WTC11 (cell line): Measurements from ENCODE around the gene C19orf53. TPM values are rescaled to one million over a fixed set of nuclear protein-coding genes. Genes with fewer than 3 reads are reported as not detected.
A peak's percentile ranks its signal among the peaks of the same experiment; 100 is the strongest.

Source experiments
- ATAC-seq: fragments of 200-7000 bp; cut with Tn5 transposase; 2 replicates; pipeline ENCODE4 v1.10.0; 2021; ENCODE audit warnings: mild to moderate bottlenecking, moderate library complexity
- CTCF ChIA-PET: fragments of 300-600 bp; sonication (Branson Sonifier 250); formaldehyde crosslinking; loops from one replicate; lab custom pipeline; 2021; ENCODE audit warnings: antibody characterized with exemption; lab: Charles Lee
- POLR2A ChIA-PET: fragments of 350-600 bp; sonication (Branson Sonifier 250); formaldehyde crosslinking; loops from one replicate; lab custom pipeline; 2021; ENCODE audit warnings: antibody characterized with exemption; lab: Charles Lee
- DNase-seq: peaks from one replicate; pipeline ENCODE4 v3.0.0; 2021; ENCODE audit warnings: low spot score
- H3K27ac Mint-ChIP-seq: 2 replicates; pipeline ENCODE4 v1.8.0; 2021; ENCODE audit warnings: mixed read lengths
- H3K27me3 Mint-ChIP-seq: 2 replicates; pipeline ENCODE4 v1.8.0; 2021; ENCODE audit warnings: low read depth, mild to moderate bottlenecking, moderate library complexity, mixed read lengths
- H3K36me3 Mint-ChIP-seq: 2 replicates; pipeline ENCODE4 v1.8.0; 2021; ENCODE audit warnings: mixed read lengths
- H3K4me1 Mint-ChIP-seq: 2 replicates; pipeline ENCODE4 v1.8.0; 2022; ENCODE audit warnings: mixed read lengths
- H3K4me3 Mint-ChIP-seq: 2 replicates; pipeline ENCODE4 v1.8.0; 2021; ENCODE audit warnings: mild to moderate bottlenecking, moderate library complexity, mixed read lengths
- H3K9me3 Mint-ChIP-seq: 2 replicates; pipeline ENCODE4 v1.8.0; 2021; ENCODE audit warnings: mixed read lengths
- CREB1 ChIP-seq: sonication (generic); formaldehyde crosslinking; IDR thresholded peaks from 2 replicates; pipeline ENCODE4 v1.8.0; 2023; ENCODE audit warnings: mild to moderate bottlenecking, missing genetic modification reagents
- CREM ChIP-seq: sonication (generic); formaldehyde crosslinking; IDR thresholded peaks from 2 replicates; pipeline ENCODE4 v1.8.1; 2022; ENCODE audit warnings: mild to moderate bottlenecking, missing genetic modification reagents, moderate library complexity
- EMX1 ChIP-seq: fragments of 250-450 bp; sonication (Bioruptor Pico); IDR thresholded peaks from 2 replicates; pipeline ENCODE4 v1.8.0; 2021; ENCODE audit warnings: mild to moderate bottlenecking
- ETV6 ChIP-seq: sonication (generic); formaldehyde crosslinking; IDR thresholded peaks from 2 replicates; pipeline ENCODE4 v1.8.1; 2022; ENCODE audit warnings: mild to moderate bottlenecking, missing genetic modification reagents
- GTF2I ChIP-seq: fragments of 250-450 bp; sonication (Bioruptor Pico); conservative IDR thresholded peaks from 2 replicates; pipeline ENCODE4 v1.4.0; 2021; ENCODE audit warnings: mild to moderate bottlenecking
- HMGA2 ChIP-seq: fragments of 250-450 bp; sonication (Bioruptor Pico); IDR thresholded peaks from 2 replicates; pipeline ENCODE4 v1.4.0; 2021; ENCODE audit warnings: mild to moderate bottlenecking, moderate library complexity
- KAT7 ChIP-seq: sonication (generic); formaldehyde crosslinking; IDR thresholded peaks from 2 replicates; pipeline ENCODE4 v1.8.1; 2023; ENCODE audit warnings: missing genetic modification reagents, mild to moderate bottlenecking, borderline replicate concordance
- NFYB ChIP-seq: sonication (generic); formaldehyde crosslinking; conservative IDR thresholded peaks from 2 replicates; pipeline ENCODE4 v1.8.0; 2022; ENCODE audit warnings: low read depth, missing genetic modification reagents
- NR2C2 ChIP-seq: sonication (generic); formaldehyde crosslinking; IDR thresholded peaks from 2 replicates; pipeline ENCODE4 v1.8.0; 2022; ENCODE audit warnings: mild to moderate bottlenecking, missing genetic modification reagents
- NR3C1 ChIP-seq: sonication (generic); formaldehyde crosslinking; conservative IDR thresholded peaks from 2 replicates; pipeline ENCODE4 v1.8.1; 2023; ENCODE audit warnings: low read depth, mild to moderate bottlenecking, missing genetic modification reagents
- OVOL2 ChIP-seq: fragments of 250-450 bp; sonication (Bioruptor Pico); IDR thresholded peaks from 2 replicates; pipeline ENCODE4 v1.9.0; 2021; ENCODE audit warnings: mild to moderate bottlenecking, borderline replicate concordance
- PRRX2 ChIP-seq: fragments of 250-450 bp; sonication (Bioruptor Pico); IDR thresholded peaks from 2 replicates; pipeline ENCODE4 v1.8.0; 2021; ENCODE audit warnings: mild to moderate bottlenecking
- SMAD4 ChIP-seq: sonication (generic); formaldehyde crosslinking; IDR thresholded peaks from 2 replicates; pipeline ENCODE4 v1.8.0; 2022; ENCODE audit warnings: mild to moderate bottlenecking, missing genetic modification reagents
- SOX15 ChIP-seq: fragments of 250-450 bp; sonication (Bioruptor Pico); IDR thresholded peaks from 2 replicates; pipeline ENCODE4 v1.9.0; 2021; ENCODE audit warnings: mild to moderate bottlenecking
- TP53 ChIP-seq: sonication (generic); formaldehyde crosslinking; IDR thresholded peaks from 2 replicates; pipeline ENCODE4 v1.8.1; 2023; ENCODE audit warnings: mild to moderate bottlenecking, missing genetic modification reagents
- ZNF121 ChIP-seq: sonication (generic); formaldehyde crosslinking; IDR thresholded peaks from 2 replicates; pipeline ENCODE4 v1.8.0; 2023; ENCODE audit warnings: missing genetic modification reagents
- ZNF317 ChIP-seq: sonication (generic); formaldehyde crosslinking; IDR thresholded peaks from 2 replicates; pipeline ENCODE4 v1.8.1; 2023; ENCODE audit warnings: low read depth, mild to moderate bottlenecking, moderate library complexity, missing genetic modification reagents, borderline replicate concordance
- ZNF416 ChIP-seq: fragments of 250-450 bp; sonication (Bioruptor Pico); IDR thresholded peaks from 2 replicates; pipeline ENCODE4 v1.9.0; 2021; ENCODE audit warnings: mild to moderate bottlenecking, inconsistent platforms
- ZNF423 ChIP-seq: fragments of 250-450 bp; sonication (Bioruptor Pico); IDR thresholded peaks from 2 replicates; pipeline ENCODE4 v2.1.2; 2022; ENCODE audit warnings: mild to moderate bottlenecking, moderate library complexity
- total RNA-seq: library from RNA; stranded (reverse); gene quantifications from 3 replicates; pipeline ENCODE4 v1.2.3, GENCODE V29; 2021
- TF ChIP-seq, protein P1 (sequence below): sonication (generic); formaldehyde crosslinking; IDR thresholded peaks from 2 replicates; pipeline ENCODE4 v1.8.1; 2022; ENCODE audit warnings: mild to moderate bottlenecking, missing genetic modification reagents, moderate library complexity, borderline replicate concordance
- TF ChIP-seq, protein P2 (sequence below): sonication (generic); formaldehyde crosslinking; IDR thresholded peaks from 2 replicates; pipeline ENCODE4 v1.8.1; 2022; ENCODE audit warnings: low read depth, mild to moderate bottlenecking, moderate library complexity, missing genetic modification reagents, borderline replicate concordance
- TF ChIP-seq, protein P3 (sequence below): sonication (generic); formaldehyde crosslinking; IDR thresholded peaks from 2 replicates; pipeline ENCODE4 v1.8.1; 2023; ENCODE audit warnings: mild to moderate bottlenecking, missing genetic modification reagents, moderate library complexity
- TF ChIP-seq, protein P4 (sequence below): sonication (generic); formaldehyde crosslinking; IDR thresholded peaks from 2 replicates; pipeline ENCODE4 v1.8.1; 2022; ENCODE audit warnings: mild to moderate bottlenecking, moderate library complexity, missing genetic modification reagents
- TF ChIP-seq, protein P5 (sequence below): sonication (generic); formaldehyde crosslinking; IDR thresholded peaks from 2 replicates; pipeline ENCODE4 v1.8.0; 2022; ENCODE audit warnings: mild to moderate bottlenecking, missing genetic modification reagents
- TF ChIP-seq, protein P6 (sequence below): sonication (generic); formaldehyde crosslinking; IDR thresholded peaks from 2 replicates; pipeline ENCODE4 v1.8.1; 2023; ENCODE audit warnings: mild to moderate bottlenecking, missing genetic modification reagents, moderate library complexity
- TF ChIP-seq, protein P7 (sequence below): fragments of 250-450 bp; sonication (Bioruptor Pico); IDR thresholded peaks from 2 replicates; pipeline ENCODE4 v1.9.0; 2021; ENCODE audit warnings: mild to moderate bottlenecking
- TF ChIP-seq, protein P8 (sequence below): sonication (generic); formaldehyde crosslinking; IDR thresholded peaks from 2 replicates; pipeline ENCODE4 v1.8.1; 2023; ENCODE audit warnings: mild to moderate bottlenecking, moderate library complexity, missing genetic modification reagents

Gene C19orf53
- total RNA-seq, 1 experiment from 2014 or later = 102 TPM

DNA sequence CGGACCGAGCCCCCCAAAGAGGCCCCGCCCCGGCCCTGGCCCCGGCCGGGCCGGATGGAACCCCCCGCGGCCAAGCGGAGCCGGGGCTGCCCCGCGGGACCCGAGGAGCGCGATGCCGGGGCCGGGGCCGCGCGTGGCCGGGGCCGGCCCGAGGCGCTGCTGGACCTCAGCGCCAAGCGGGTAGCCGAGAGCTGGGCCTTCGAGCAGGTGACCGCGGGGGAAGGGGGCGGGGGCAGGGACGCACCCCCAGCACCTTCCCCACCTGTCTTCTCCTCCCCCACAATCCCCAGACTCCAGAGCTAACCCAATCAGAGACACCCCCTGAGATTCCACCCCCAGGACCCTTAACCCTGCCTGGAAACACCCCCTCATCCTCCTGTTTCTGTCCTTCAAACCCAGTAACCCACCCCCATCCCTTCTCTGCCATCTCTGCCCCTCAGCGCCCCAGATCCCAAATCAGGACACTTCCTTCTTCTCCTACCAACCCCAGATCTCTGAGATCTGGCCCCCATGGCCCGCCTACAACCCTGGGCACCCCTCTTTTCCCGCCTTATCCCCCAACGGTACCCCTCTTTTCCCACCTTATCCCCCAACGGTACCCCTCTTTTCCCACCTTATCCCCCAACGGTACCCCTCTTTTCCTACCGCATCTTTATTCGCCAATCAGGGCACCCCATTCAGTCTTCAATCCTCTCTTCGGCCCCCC is 21.5 kb downstream of the C19orf53 start:
- peak; percentile 46 for DNase-seq
- H3K4me1 Mint-ChIP-seq = peaks cover 16% of the 10 kb centered on the region
- CTCF ChIA-PET = interaction anchor here (0.5 to 4.0 kb wide), 14 partner anchors 9 to 276 kb away, joined by 3 to 28 read pairs (median 5); partner anchors contain the start of gene MISP3
- POLR2A ChIA-PET = interaction anchor here (0.6 to 3.0 kb wide), 13 partner anchors 9 to 142 kb away, joined by 3 to 19 read pairs (median 6); partner anchors contain the start of gene PODNL1
- H3K9me3 Mint-ChIP-seq = no peaks in the 10 kb centered on the region
- H3K27me3 Mint-ChIP-seq = no peaks in the 10 kb centered on the region
- H3K4me3 Mint-ChIP-seq = peak overlapping the region; percentile 92
- H3K36me3 Mint-ChIP-seq = 0 out of 2 replicates have a peak, but pooled peaks cover 3% of the 10 kb centered on the region
- TF ChIP-seq KAT7 = no peak
- TF ChIP-seq SOX15 (CRISPR knock-in tag) = no peak
- no peak for TF ChIP-seq PRRX2
- TF ChIP-seq, protein P1, sequence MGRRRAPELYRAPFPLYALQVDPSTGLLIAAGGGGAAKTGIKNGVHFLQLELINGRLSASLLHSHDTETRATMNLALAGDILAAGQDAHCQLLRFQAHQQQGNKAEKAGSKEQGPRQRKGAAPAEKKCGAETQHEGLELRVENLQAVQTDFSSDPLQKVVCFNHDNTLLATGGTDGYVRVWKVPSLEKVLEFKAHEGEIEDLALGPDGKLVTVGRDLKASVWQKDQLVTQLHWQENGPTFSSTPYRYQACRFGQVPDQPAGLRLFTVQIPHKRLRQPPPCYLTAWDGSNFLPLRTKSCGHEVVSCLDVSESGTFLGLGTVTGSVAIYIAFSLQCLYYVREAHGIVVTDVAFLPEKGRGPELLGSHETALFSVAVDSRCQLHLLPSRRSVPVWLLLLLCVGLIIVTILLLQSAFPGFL = no peak
- no peak for TF ChIP-seq HMGA2 (CRISPR knock-in tag)
- TF ChIP-seq ETV6 (CRISPR knock-in tag) = no peak
- TF ChIP-seq ZNF121 (CRISPR knock-in tag) = no peak
- TF ChIP-seq ZNF423 = no peak
- no peak for TF ChIP-seq NR2C2 (CRISPR knock-in tag)
- TF ChIP-seq, protein P2, sequence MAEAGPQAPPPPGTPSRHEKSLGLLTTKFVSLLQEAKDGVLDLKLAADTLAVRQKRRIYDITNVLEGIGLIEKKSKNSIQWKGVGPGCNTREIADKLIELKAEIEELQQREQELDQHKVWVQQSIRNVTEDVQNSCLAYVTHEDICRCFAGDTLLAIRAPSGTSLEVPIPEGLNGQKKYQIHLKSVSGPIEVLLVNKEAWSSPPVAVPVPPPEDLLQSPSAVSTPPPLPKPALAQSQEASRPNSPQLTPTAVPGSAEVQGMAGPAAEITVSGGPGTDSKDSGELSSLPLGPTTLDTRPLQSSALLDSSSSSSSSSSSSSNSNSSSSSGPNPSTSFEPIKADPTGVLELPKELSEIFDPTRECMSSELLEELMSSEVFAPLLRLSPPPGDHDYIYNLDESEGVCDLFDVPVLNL (CRISPR knock-in tag) = no peak
- TF ChIP-seq GTF2I = no peak
- TF ChIP-seq, protein P3, sequence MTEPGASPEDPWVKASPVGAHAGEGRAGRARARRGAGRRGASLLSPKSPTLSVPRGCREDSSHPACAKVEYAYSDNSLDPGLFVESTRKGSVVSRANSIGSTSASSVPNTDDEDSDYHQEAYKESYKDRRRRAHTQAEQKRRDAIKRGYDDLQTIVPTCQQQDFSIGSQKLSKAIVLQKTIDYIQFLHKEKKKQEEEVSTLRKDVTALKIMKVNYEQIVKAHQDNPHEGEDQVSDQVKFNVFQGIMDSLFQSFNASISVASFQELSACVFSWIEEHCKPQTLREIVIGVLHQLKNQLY = no peak
- TF ChIP-seq, protein P4, sequence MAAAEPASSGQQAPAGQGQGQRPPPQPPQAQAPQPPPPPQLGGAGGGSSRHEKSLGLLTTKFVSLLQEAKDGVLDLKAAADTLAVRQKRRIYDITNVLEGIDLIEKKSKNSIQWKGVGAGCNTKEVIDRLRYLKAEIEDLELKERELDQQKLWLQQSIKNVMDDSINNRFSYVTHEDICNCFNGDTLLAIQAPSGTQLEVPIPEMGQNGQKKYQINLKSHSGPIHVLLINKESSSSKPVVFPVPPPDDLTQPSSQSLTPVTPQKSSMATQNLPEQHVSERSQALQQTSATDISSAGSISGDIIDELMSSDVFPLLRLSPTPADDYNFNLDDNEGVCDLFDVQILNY (CRISPR knock-in tag) = no peak
- peak; percentile 4 for ATAC-seq
- H3K27ac Mint-ChIP-seq = peak overlapping the region; percentile 96

DNA sequence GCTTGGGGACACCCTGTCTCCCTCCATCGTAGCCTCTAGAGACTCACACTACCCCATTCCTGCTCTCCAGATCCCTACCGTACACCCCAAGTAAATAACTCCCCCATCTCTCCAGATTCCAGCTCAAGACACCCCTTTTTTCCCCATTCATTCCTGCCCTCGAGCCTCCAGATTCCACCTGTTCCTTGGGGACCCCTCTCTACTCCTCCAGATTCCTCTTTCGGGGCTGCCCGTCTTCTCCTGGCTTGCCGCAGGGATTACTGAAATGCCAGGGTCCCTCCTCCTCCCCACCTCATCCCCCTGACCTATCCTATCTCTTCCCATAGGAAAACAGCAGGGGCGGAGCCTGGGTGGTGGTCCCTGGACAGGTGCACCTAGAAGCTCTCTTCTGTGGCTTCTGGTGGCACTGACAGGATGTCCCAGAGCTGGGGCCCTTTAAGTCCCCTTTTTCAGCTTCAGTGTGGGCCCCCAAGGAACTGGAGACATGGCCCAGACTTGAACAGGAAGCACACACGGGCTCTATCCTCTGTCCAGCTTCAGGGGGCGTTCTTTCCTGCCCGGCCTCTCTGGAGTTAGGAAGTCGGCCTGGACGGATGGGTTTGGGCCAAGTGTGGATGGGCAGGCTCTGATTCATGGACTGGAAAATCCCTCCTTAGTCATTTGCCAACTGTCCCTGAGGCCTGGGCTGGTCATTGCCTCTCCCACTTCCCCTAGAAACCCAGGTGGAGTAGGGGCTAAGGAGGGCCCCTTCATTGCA is 22.2 kb downstream of the C19orf53 start:
- no peaks in the 10 kb centered on the region for H3K27me3 Mint-ChIP-seq
- peak; percentile 68 for DNase-seq
- ChIA-PET CTCF (interaction anchor here (0.5 to 4.0 kb wide), 10 partner anchors 8 to 276 kb away, joined by 3 to 28 read pairs (median 3); partner anchors contain the start of gene MISP3), POLR2A (interaction anchor here (0.7 to 3.0 kb wide), 7 partner anchors 8 to 66 kb away, joined by 3 to 19 read pairs (median 6); no protein-coding TSS in a partner anchor)
- ATAC-seq = peak; percentile 7; the same call in 1 of the 2 replicates
- H3K36me3 Mint-ChIP-seq = peaks cover 10% of the 10 kb centered on the region
- peak overlapping the region; percentile 92 for H3K4me3 Mint-ChIP-seq
- TF ChIP-seq, protein P5, sequence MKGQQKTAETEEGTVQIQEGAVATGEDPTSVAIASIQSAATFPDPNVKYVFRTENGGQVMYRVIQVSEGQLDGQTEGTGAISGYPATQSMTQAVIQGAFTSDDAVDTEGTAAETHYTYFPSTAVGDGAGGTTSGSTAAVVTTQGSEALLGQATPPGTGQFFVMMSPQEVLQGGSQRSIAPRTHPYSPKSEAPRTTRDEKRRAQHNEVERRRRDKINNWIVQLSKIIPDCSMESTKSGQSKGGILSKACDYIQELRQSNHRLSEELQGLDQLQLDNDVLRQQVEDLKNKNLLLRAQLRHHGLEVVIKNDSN = no peak
- TF ChIP-seq ZNF416 (CRISPR knock-in tag) (no peak), OVOL2 (CRISPR knock-in tag) (no peak), SMAD4 (no peak), EMX1 (no peak), CREB1 (CRISPR knock-in tag) (no peak), NFYB (CRISPR knock-in tag) (no peak), CREM (CRISPR knock-in tag) (no peak), NR3C1 (CRISPR knock-in tag) (no peak), KAT7 (no peak), ZNF317 (CRISPR knock-in tag) (no peak), TP53 (CRISPR knock-in tag) (no peak)
- TF ChIP-seq, protein P6, sequence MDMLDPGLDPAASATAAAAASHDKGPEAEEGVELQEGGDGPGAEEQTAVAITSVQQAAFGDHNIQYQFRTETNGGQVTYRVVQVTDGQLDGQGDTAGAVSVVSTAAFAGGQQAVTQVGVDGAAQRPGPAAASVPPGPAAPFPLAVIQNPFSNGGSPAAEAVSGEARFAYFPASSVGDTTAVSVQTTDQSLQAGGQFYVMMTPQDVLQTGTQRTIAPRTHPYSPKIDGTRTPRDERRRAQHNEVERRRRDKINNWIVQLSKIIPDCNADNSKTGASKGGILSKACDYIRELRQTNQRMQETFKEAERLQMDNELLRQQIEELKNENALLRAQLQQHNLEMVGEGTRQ (CRISPR knock-in tag) = no peak
- TF ChIP-seq, protein P7, sequence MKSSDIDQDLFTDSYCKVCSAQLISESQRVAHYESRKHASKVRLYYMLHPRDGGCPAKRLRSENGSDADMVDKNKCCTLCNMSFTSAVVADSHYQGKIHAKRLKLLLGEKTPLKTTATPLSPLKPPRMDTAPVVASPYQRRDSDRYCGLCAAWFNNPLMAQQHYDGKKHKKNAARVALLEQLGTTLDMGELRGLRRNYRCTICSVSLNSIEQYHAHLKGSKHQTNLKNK (CRISPR knock-in tag) = no peak
- TF ChIP-seq, protein P8, sequence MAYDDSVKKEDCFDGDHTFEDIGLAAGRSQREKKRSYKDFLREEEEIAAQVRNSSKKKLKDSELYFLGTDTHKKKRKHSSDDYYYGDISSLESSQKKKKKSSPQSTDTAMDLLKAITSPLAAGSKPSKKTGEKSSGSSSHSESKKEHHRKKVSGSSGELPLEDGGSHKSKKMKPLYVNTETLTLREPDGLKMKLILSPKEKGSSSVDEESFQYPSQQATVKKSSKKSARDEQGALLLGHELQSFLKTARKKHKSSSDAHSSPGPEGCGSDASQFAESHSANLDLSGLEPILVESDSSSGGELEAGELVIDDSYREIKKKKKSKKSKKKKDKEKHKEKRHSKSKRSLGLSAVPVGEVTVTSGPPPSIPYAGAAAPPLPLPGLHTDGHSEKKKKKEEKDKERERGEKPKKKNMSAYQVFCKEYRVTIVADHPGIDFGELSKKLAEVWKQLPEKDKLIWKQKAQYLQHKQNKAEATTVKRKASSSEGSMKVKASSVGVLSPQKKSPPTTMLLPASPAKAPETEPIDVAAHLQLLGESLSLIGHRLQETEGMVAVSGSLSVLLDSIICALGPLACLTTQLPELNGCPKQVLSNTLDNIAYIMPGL (CRISPR knock-in tag) = no peak
- H3K4me1 Mint-ChIP-seq = peaks cover 16% of the 10 kb centered on the region
- H3K27ac Mint-ChIP-seq = peak overlapping the region; percentile 96
- H3K9me3 Mint-ChIP-seq = no peaks in the 10 kb centered on the region
